WTC11 (cell line): ENCODE data around the gene SRGAP1. TPM values are rescaled to one million over a fixed set of nuclear protein-coding genes. Genes with fewer than 3 reads are reported as not detected.
"Not testable (repeated sequence)": the region's sequence is repeated elsewhere in the genome, so short reads cannot be mapped to it uniquely, and the experiment has no call there.

Experiments
- ATAC-seq: fragments of 200-7000 bp; cut with Tn5 transposase; 2 replicates; pipeline ENCODE4 v1.10.0; 2021; ENCODE audit warnings: mild to moderate bottlenecking, moderate library complexity
- CTCF ChIA-PET: fragments of 300-600 bp; sonication (Branson Sonifier 250); formaldehyde crosslinking; loops from one replicate; lab custom pipeline; 2021; ENCODE audit warnings: antibody characterized with exemption; lab: Charles Lee
- POLR2A ChIA-PET: fragments of 350-600 bp; sonication (Branson Sonifier 250); formaldehyde crosslinking; loops from one replicate; lab custom pipeline; 2021; ENCODE audit warnings: antibody characterized with exemption; lab: Charles Lee
- DNase-seq: peaks from one replicate; pipeline ENCODE4 v3.0.0; 2021; ENCODE audit warnings: low spot score
- H3K27ac Mint-ChIP-seq: 2 replicates; pipeline ENCODE4 v1.8.0; 2021; ENCODE audit warnings: mixed read lengths
- H3K27me3 Mint-ChIP-seq: 2 replicates; pipeline ENCODE4 v1.8.0; 2021; ENCODE audit warnings: low read depth, mild to moderate bottlenecking, moderate library complexity, mixed read lengths
- H3K36me3 Mint-ChIP-seq: 2 replicates; pipeline ENCODE4 v1.8.0; 2021; ENCODE audit warnings: mixed read lengths
- H3K4me1 Mint-ChIP-seq: 2 replicates; pipeline ENCODE4 v1.8.0; 2022; ENCODE audit warnings: mixed read lengths
- H3K4me3 Mint-ChIP-seq: 2 replicates; pipeline ENCODE4 v1.8.0; 2021; ENCODE audit warnings: mild to moderate bottlenecking, moderate library complexity, mixed read lengths
- H3K9me3 Mint-ChIP-seq: 2 replicates; pipeline ENCODE4 v1.8.0; 2021; ENCODE audit warnings: mixed read lengths
- ARID4B ChIP-seq: sonication (generic); formaldehyde crosslinking; IDR thresholded peaks from 2 replicates; pipeline ENCODE4 v1.8.0; 2023; ENCODE audit warnings: missing genetic modification reagents, mild to moderate bottlenecking, borderline replicate concordance
- ATF1 ChIP-seq: sonication (generic); formaldehyde crosslinking; IDR thresholded peaks from 2 replicates; pipeline ENCODE4 v1.8.1; 2023; ENCODE audit warnings: mild to moderate bottlenecking, moderate library complexity, missing genetic modification reagents
- JAZF1 ChIP-seq: fragments of 250-450 bp; sonication (Bioruptor Pico); IDR thresholded peaks from 2 replicates; pipeline ENCODE4 v1.9.0; 2021; ENCODE audit warnings: moderate library complexity, mild to moderate bottlenecking, inconsistent platforms
- NFATC4 ChIP-seq: fragments of 250-450 bp; sonication (Bioruptor Pico); IDR thresholded peaks from 2 replicates; pipeline ENCODE4 v1.9.0; 2021; ENCODE audit warnings: mild to moderate bottlenecking
- NFE2L1 ChIP-seq: sonication (generic); formaldehyde crosslinking; IDR thresholded peaks from 2 replicates; pipeline ENCODE4 v1.8.1; 2023; ENCODE audit warnings: missing genetic modification reagents
- SP1 ChIP-seq: sonication (generic); formaldehyde crosslinking; conservative IDR thresholded peaks from 2 replicates; pipeline ENCODE4 v1.8.1; 2022; ENCODE audit warnings: missing genetic modification reagents
- TEAD4 ChIP-seq: sonication (generic); formaldehyde crosslinking; IDR thresholded peaks from 2 replicates; pipeline ENCODE4 v1.8.0; 2022; ENCODE audit warnings: mild to moderate bottlenecking, missing genetic modification reagents
- ZNF138 ChIP-seq: sonication (generic); formaldehyde crosslinking; conservative IDR thresholded peaks from 2 replicates; pipeline ENCODE4 v1.8.1; 2022; ENCODE audit warnings: mild to moderate bottlenecking, moderate library complexity, missing genetic modification reagents
- ZNF317 ChIP-seq: sonication (generic); formaldehyde crosslinking; IDR thresholded peaks from 2 replicates; pipeline ENCODE4 v1.8.1; 2023; ENCODE audit warnings: low read depth, mild to moderate bottlenecking, moderate library complexity, missing genetic modification reagents, borderline replicate concordance
- total RNA-seq: library from RNA; stranded (reverse); gene quantifications from 3 replicates; pipeline ENCODE4 v1.2.3, GENCODE V29; 2021
- TF ChIP-seq, protein P1 (sequence below): sonication (generic); formaldehyde crosslinking; IDR thresholded peaks from 2 replicates; pipeline ENCODE4 v1.8.1; 2022; ENCODE audit warnings: missing genetic modification reagents, borderline replicate concordance
- TF ChIP-seq, protein P2 (sequence below): fragments of 250-450 bp; sonication (Bioruptor Pico); IDR thresholded peaks from 2 replicates; pipeline ENCODE4 v1.8.0; 2021; ENCODE audit warnings: mild to moderate bottlenecking
- TF ChIP-seq, protein P3 (sequence below): sonication (generic); formaldehyde crosslinking; IDR thresholded peaks from 2 replicates; pipeline ENCODE4 v1.8.1; 2023; ENCODE audit warnings: mild to moderate bottlenecking, missing genetic modification reagents
- TF ChIP-seq, protein P4 (sequence below): sonication (generic); formaldehyde crosslinking; IDR thresholded peaks from 2 replicates; pipeline ENCODE4 v1.8.1; 2023; ENCODE audit warnings: mild to moderate bottlenecking, missing genetic modification reagents

The SRGAP1 gene
- total RNA-seq, 1 experiment from 2014 or later = 10.3 TPM

GRCh38 chr12:64030155-64030554 lies 185.7 kb downstream of the SRGAP1 start:
- H3K4me1 Mint-ChIP-seq = peaks cover 13% of the 10 kb centered on the region
- no peak for DNase-seq
- peaks cover 15% of the 10 kb centered on the region for H3K36me3 Mint-ChIP-seq
- CTCF ChIA-PET = no interaction called here
- no peaks in the 10 kb centered on the region for H3K27me3 Mint-ChIP-seq
- no peak overlapping the region for H3K4me3 Mint-ChIP-seq
- H3K9me3 Mint-ChIP-seq = peaks cover 15% of the 10 kb centered on the region
- POLR2A ChIA-PET = no interaction called here
- H3K27ac Mint-ChIP-seq = no peak overlapping the region
- TF ChIP-seq ATF1 (no peak), ZNF317 (CRISPR knock-in tag) (no peak), TEAD4 (no peak), ZNF138 (CRISPR knock-in tag) (no peak), SP1 (CRISPR knock-in tag) (no peak)
- TF ChIP-seq, protein P1, sequence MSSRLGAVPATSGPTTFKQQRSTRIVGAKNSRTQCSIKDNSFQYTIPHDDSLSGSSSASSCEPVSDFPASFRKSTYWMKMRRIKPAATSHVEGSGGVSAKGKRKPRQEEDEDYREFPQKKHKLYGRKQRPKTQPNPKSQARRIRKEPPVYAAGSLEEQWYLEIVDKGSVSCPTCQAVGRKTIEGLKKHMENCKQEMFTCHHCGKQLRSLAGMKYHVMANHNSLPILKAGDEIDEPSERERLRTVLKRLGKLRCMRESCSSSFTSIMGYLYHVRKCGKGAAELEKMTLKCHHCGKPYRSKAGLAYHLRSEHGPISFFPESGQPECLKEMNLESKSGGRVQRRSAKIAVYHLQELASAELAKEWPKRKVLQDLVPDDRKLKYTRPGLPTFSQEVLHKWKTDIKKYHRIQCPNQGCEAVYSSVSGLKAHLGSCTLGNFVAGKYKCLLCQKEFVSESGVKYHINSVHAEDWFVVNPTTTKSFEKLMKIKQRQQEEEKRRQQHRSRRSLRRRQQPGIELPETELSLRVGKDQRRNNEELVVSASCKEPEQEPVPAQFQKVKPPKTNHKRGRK (CRISPR knock-in tag) = no peak
- TF ChIP-seq, protein P2, sequence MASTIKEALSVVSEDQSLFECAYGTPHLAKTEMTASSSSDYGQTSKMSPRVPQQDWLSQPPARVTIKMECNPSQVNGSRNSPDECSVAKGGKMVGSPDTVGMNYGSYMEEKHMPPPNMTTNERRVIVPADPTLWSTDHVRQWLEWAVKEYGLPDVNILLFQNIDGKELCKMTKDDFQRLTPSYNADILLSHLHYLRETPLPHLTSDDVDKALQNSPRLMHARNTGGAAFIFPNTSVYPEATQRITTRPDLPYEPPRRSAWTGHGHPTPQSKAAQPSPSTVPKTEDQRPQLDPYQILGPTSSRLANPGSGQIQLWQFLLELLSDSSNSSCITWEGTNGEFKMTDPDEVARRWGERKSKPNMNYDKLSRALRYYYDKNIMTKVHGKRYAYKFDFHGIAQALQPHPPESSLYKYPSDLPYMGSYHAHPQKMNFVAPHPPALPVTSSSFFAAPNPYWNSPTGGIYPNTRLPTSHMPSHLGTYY = no peak
- TF ChIP-seq, protein P3, sequence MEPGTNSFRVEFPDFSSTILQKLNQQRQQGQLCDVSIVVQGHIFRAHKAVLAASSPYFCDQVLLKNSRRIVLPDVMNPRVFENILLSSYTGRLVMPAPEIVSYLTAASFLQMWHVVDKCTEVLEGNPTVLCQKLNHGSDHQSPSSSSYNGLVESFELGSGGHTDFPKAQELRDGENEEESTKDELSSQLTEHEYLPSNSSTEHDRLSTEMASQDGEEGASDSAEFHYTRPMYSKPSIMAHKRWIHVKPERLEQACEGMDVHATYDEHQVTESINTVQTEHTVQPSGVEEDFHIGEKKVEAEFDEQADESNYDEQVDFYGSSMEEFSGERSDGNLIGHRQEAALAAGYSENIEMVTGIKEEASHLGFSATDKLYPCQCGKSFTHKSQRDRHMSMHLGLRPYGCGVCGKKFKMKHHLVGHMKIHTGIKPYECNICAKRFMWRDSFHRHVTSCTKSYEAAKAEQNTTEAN (CRISPR knock-in tag) = no peak
- TF ChIP-seq, all 79 proteins: peak for 0
- no peak for ATAC-seq

DNA sequence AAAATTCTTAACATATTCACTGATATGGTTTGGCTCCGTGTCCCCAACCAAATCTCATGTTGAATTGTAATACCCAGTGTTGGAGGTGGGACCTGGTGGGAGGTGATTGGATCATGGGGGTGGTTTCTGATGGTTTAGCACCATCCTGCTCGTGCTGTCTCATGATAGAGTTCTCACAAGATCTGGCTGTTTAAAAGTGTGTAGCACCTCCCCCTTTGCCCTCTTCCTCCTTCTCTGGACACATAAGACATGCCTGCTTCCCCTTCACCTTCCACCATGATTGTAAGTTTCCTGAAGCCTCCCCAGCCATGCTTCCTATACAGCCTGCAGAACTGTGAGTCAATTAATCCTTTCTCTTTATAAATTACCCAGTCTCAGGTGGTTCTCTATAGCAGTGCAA lies 189.6 kb downstream of the SRGAP1 start:
- H3K4me3 Mint-ChIP-seq, POLR2A ChIA-PET, H3K27me3 Mint-ChIP-seq, H3K27ac Mint-ChIP-seq, DNase-seq, CTCF ChIA-PET, ATAC-seq: not testable (repeated sequence)
- H3K4me1 Mint-ChIP-seq = peaks cover 20% of the 10 kb centered on the region
- H3K36me3 Mint-ChIP-seq = peaks cover 19% of the 10 kb centered on the region
- H3K9me3 Mint-ChIP-seq = peaks cover 25% of the 10 kb centered on the region

GRCh38 chr12:64034901-64035576 lies 190.5 kb downstream of the SRGAP1 start:
- Mint-ChIP-seq H3K36me3 (peaks cover 19% of the 10 kb centered on the region), H3K27me3 (no peaks in the 10 kb centered on the region), H3K9me3 (peaks cover 25% of the 10 kb centered on the region), H3K4me3 (no peak overlapping the region), H3K27ac (no peak overlapping the region), H3K4me1 (peaks cover 30% of the 10 kb centered on the region)
- ChIA-PET POLR2A (no interaction called here), CTCF (no interaction called here)
- DNase-seq (no peak), ATAC-seq (no peak)
- TF ChIP-seq JAZF1 (CRISPR knock-in tag) (no peak), SP1 (CRISPR knock-in tag) (no peak), NFATC4 (CRISPR knock-in tag) (no peak), NFE2L1 (no peak), ARID4B (CRISPR knock-in tag) (no peak)
- TF ChIP-seq, protein P4, sequence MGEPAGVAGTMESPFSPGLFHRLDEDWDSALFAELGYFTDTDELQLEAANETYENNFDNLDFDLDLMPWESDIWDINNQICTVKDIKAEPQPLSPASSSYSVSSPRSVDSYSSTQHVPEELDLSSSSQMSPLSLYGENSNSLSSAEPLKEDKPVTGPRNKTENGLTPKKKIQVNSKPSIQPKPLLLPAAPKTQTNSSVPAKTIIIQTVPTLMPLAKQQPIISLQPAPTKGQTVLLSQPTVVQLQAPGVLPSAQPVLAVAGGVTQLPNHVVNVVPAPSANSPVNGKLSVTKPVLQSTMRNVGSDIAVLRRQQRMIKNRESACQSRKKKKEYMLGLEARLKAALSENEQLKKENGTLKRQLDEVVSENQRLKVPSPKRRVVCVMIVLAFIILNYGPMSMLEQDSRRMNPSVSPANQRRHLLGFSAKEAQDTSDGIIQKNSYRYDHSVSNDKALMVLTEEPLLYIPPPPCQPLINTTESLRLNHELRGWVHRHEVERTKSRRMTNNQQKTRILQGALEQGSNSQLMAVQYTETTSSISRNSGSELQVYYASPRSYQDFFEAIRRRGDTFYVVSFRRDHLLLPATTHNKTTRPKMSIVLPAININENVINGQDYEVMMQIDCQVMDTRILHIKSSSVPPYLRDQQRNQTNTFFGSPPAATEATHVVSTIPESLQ (CRISPR knock-in tag) = no peak
- TF ChIP-seq, protein P1 (CRISPR knock-in tag) = no peak
